ENCODE measurements around the gene MNX1.
A peak's percentile ranks its signal among the peaks of the same experiment; 100 is the strongest.

The MNX1 gene

DNA sequence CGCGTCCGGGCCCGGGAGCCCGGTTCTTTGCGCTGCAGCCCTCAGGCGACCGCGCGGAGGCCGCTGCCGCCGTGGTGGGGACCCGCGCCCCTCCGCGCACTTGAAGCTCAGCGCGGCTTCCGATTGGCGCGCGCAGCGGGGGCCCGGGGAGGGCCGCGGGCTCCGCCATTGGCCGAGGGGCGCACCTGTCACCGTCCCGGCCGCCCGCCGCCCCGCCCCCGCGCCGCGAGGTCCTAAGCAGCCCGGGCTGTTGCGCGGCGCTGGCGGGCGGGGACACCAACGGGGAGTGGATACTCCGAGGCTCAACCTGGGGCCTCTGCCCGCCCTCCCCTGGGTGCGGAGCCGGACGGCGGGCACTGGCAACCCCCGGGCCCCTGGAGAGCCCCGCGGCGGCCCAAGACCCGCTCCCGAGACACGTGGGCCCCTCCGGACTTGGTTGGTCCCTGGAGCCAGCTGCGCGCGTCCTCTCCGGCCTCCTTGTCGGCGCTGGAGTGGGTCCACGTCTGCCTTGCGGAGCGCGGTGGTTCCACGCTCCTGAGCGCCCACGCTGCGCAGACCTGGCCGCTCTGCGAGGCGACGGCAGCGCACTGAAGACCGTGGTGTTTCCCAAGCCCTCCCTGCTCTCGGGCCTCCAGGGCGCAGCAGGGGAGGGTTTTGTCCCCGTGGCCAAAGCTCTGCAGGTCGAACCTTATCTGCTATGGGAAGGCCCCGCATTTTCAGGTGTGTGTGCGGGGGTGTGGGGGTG, at the start of gene MNX1:
MNX1 (minus strand) TSS at position 76 of the 745 bp plus-strand sequence. CDS start 313 bp downstream, outside the sequence.
- DNase-seq (ENCODE audit: low read depth in 2 of 2) = peak in 1 of 2 donors; percentile 34

DNA sequence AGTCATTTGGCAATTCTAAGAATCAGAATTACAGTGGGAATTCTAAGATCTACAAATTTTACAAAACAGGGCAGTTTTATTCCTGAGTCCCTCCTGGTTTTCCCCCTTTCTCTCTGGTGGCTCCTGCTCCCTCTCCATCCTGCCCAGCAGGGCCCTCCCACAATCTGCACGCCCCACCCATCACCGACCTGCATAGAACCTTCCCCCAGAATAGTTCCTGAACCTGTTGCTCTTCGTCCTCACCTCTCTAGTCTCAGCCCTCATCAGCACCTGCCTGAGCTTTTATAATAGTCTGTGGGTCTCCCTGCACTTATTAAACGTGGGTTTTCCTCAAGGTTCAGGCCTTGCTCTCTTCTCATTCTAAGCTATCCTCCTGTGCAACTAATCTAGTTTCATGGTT, 49.1 kb upstream of the MNX1 start:
- DNase-seq (ENCODE audit: low read depth in 2 of 2) = no peak

DNA sequence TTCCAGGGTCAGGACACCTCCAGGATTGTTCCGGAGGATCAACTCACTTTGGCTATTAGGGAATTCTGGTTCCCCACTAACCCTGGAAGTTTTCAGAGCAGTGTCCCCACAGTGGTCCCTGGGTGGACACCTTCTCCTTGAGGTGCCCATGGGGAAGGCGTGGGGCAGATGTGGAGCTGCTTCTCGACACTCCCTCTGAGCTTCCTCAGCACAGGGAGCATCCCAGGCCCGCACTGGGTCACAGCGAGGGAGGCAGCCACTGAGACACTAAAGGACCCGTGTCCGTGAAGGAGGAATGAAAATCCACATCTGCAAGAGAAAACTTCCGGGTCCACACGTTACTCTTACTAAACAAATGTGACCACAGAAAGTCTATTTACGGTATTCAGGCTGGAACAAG, 48.2 kb upstream of the MNX1 start:
- DNase-seq (ENCODE audit: low read depth in 2 of 2) = no peak

DNA sequence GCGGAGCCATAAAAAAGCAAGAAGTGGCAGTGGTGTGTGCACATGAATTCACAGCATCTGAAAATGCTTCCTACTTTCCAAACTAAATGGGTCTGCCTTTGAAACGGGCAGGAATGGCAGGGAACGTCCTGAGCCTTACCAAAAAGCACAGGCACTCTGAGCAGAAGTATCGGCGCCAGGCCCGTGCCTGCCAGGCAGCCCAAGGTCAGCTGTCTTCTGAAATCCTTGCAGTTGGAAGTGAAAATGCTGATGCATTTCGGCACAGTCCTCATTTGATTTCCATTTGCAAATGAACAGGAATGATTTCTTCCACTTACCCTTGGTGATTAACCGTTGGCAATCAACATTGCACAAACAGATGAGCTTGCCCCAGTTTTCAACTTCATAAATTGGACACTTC, 47.6 kb upstream of the MNX1 start:
- DNase-seq (ENCODE audit: low read depth in 2 of 2) = no peak

DNA sequence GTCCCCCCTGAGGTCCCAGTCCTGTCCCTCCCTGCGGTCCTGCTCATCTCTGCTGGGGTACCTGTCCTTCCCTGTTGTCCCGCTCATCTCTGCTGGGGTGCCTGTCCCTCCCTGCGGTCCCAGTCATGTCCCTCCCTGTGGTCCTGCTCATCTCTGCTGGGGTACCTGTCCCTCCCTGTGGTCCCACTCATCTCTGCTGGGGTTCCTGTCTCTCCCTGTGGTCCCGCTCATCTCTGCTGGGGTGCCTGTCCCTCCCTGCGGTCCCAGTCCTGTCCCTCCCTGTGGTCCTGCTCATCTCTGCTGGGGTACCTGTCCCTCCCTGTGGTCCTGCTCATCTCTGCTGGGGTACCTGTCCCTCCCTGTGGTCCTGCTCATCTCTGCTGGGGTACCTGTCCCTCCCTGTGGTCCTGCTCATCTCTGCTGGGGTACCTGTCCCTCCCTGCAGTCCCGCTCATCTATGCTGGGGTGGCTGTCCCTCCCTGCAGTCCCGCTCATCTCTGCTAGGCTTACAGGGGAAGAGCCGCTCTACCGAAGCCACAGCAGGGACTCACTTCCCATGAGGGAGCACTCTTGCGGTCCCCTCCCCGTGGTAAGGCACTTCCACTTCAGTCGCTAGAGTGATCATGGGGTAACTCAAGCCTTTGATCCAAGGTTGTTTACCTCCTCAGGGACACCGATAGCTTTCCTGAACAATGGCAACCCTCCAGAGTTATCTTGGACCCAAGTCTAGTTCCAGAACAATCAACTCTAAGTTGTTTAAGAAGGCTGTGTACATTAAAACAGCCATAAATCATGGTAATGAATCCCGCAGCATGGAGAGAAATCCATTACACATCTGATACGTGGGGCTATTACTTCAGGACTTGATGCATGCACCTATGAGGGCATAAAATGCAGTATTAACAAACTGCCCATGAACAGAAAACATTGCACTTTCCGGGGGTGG, 46.8 kb upstream of the MNX1 start:
- no peak for DNase-seq (ENCODE audit: low read depth in 2 of 2)

DNA sequence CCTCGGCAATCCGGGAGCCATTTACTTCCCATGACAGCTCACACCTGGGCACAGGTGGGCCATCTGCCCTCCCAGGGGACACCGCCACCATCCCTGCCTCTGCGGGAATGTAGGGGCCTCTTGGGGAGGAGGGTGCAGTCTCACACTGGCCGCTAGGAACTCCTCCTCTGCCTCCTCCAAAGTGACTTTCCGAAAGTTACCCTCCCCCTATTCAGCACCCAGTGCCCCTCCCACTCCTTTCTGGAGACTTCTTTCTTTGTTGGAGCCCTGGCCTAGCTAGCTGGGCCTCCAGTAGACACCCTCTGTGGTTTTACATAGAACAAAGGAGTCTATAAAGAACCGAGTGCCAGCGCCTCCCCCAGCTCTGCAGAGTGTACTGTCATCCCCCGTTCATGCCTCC, 45.8 kb upstream of the MNX1 start:
- no peak for DNase-seq (ENCODE audit: low read depth in 2 of 2)

DNA sequence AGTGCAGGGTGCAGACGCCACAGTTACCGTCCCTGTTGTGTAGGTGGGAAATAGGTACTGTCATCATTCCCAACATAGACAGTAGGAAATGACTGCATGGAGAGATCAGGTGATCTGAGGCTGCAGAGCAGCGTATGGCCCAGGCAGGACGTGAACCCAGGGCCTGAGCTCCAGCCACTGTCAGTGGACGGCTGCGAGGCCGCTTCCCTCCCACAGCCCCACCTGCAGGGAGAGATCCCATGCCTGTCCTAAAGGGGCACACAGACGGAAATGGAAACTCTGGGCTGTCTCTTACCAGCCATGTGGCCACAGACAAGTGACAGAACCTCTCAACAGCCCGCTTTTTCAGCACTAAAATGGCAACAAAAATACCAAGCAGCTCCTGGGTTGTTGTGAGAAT, 44.5 kb upstream of the MNX1 start:
- DNase-seq (ENCODE audit: low read depth in 2 of 2) = no peak

DNA sequence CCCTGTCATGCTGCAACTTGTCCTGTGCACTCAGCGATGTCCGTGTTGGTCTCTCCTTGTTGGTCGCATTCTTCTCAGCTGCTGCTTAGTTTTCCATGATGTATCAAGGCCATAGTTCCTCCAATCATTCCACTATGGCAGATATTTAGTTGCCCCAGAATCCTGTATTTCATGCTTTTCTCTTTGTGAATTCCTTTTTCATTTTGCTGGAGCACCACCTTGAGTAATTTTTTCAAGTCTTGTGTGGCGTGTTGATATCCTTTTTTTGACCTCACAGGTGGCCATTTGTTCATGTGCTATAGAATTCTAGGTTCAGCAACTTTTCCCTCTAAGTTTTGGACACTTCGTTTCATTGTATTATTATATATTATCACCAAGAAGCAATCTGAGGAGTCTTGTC, 42.7 kb upstream of the MNX1 start:
- no peak for DNase-seq (ENCODE audit: low read depth in 2 of 2)

DNA sequence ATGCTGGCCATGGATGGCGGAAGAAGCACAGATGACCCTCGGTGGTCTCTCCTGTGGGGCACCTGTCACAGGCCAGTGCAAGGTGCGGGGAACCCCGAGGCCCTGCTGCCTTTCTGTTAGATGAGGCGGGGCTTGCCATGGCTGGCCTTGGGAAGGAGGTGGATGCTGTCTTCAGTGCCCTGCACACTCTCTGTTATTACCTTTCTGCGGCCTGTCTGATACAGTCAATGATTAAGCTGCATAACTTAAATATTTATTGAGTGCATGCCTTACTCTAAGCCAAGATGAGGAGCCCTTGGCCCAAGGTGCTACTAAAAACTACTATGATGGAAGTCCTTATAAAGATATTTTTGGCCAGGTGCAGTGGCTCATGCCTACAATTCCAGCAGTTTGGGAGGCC, 36.7 kb upstream of the MNX1 start:
- no peak for DNase-seq (ENCODE audit: low read depth in 2 of 2)

DNA sequence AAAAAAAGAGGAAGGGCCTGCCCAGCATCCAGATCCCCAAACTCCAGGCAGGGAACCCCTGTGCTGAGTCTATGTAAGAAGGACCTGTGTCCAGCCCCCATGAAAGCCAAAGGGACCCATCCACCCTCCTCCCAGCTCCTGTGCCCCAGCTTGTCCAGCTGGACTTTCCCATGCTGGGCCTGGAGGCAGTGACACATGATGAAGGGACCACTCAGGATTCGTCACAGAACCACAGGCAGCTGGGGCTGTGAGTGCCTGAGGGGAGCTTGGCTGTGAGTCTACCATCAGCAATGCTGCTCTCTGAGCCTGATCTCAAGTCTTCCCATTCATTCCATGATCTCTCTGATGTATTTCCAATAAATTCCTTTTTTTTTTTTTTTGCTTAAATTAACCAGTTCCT, 36.2 kb upstream of the MNX1 start:
- no peak for DNase-seq (ENCODE audit: low read depth in 2 of 2)

DNA sequence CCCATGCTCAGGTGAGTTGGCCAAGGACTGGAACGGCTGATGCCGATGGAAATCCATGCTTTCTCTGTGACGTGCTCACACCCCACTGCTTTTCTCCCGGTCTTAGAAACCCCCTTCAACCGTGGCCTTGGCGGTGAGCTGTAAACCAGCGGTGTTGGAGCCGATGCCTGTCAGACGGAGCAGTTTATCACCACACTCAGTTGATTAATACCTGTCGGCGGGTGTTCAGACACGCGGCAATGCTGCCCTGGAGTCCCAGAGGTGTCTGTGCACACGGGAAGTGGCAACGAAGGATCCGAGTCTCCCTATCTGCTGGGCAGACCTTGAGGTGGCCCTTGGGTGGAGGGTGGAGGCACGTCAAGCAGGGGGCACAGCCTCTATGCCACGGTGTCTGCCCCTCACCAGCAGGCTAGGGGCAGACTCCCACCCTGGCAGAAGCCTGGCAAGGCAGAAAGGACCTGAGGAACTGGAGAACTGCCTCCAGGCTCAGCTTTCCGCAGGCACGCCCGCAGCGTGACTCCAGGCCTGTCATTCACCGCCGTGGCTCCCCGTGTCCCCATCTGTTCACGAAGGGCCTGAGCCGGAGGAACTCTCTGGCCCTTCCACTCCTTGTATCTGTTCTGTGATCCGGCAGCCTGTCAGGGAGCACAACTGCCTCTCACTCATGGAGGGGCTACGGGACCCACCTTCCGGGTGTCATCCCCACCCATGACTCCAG, 34.6 kb upstream of the MNX1 start:
- no peak for DNase-seq (ENCODE audit: low read depth in 2 of 2)

DNA sequence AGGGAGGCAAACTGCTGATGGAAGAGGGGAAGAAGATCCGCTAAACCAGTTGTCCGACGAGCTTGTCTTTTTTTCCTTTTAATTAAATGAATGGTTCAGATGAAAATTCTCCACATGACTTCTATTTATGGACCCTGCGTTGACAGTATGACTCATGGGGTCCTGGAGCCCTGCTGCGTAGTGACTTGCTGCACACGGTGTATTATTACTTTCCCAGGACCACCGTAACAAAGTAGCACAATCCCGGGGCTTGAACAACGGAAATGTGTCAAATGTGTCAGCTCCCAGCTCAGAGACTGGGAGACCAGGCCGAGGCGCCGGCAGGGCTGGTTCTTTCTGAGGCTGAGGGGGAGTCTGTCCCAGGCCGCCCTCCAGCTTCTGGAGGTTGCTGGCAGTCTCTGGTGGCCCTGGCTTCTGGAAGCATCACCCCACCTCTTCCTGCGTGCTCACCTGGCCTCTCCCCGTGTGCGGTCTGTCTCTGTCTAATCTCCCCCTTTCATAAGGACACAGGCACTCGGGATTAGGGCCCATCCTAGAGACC, 33.8 kb upstream of the MNX1 start:
- DNase-seq (ENCODE audit: low read depth in 2 of 2) = no peak

DNA sequence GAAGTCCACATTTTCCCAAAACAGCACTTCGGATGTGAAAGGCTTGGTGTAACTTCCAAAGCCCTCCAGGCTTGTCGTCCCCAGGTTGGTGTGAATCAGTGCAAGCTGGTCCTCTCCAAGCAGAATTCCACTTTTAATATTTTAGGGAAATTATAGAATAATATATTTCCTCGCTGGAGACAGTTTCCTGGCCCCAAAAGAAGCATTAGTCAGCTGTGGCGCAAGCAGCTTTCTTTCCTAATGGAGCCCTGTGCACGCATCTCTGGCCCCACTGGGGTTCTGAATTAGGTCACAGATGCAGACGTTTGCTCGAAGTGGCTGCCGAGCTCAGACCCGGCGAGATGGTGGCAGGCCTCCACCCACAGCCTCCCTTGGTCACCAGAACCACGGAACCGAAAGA, 33.3 kb upstream of the MNX1 start:
- no peak for DNase-seq (ENCODE audit: low read depth in 2 of 2)

DNA sequence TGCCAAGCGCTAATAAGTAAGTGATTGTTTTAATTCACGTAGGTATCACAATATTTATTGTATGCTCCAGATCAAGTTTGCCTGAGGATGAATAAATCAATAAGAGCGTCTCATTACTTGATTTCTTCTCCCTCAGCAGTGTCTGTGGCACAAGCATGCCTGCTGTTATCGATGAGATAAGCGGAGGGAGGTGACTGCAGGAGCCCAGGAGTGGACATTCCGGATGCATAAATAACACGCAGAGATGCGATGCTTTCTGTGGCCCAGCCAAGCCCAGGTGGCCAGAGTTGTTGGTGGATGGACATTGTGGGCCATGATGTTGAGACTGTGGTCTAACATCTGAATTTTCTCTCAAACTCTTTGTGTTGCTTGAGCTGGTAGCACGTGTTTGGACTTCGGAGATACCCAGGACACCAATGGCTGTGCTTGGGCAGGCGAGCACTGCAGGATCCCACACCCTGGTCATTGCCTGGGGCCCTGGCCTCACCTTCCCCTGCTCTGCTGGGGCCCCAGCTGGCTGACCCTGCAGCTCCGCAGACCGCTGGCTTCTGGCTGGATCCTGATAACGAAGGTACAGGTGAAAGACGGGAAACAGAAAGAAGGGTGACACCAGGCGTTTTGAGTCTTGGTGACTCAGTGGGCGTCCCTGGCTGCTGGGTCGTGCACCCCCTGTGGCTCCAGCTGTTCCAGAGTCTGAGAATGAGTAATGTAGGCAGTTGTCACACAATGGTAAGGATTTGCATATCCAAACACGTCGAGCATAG, 31.2 kb upstream of the MNX1 start:
- DNase-seq (ENCODE audit: low read depth in 2 of 2) = no peak

DNA sequence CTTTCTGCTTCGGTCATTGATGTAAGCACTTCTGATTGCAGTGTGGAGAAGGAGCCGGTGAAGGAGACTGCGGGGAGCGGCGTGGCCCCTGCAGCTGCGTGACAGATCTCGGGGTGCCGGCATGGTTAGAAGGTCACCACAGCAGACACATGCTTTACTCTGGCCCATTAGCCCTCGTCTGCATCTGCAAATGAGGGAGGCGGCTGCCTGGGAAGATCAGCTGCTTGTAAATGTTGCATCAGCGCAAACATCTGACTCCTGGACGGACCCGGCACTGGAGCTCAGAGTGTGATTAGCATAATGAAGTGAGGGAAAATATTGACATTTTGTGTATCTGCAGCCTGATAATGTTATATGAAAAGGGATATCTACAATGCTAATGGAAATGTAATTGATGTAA, 30.5 kb upstream of the MNX1 start:
- no peak for DNase-seq (ENCODE audit: low read depth in 2 of 2)

DNA sequence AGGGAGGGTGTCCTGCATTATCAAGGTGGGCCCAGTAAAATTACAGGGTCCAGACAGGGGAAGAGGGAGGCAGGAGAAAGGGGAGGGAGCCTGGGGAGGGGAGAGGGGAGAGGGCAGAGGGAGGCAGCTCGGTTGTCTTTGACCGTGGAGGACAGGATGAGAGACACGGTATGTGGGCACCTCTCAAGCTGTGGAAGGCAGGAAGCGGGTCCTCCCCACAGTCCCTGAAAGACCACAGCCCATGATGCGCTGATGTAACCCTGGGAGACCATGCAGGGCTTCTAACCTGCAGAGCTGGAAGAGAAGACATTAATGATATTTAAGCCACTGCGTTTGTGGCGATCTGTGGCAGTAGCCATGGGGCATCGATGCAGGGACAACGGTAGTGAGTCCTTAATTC, 27.2 kb upstream of the MNX1 start:
- DNase-seq (ENCODE audit: low read depth in 2 of 2) = no peak

DNA sequence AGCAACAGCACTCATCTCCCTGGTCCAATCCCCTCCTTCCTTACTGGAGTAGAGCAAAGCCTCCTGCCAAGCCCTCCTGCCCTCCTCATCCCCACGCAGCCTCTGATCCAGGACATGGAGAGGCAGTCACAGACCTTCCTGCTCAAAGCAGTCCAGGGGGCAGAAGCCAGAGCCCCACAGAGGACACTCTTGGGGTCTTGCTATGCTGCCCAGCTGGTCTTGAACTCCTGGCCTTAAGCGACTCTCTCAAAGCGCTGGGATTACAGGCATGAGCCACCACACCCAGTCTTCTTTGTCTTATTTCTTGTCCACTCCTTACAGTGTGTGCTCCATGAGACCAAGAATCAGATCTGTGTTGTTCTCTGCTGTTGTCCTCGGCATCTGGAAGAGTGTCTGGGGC, 26.6 kb upstream of the MNX1 start:
- DNase-seq (ENCODE audit: low read depth in 2 of 2) = no peak

DNA sequence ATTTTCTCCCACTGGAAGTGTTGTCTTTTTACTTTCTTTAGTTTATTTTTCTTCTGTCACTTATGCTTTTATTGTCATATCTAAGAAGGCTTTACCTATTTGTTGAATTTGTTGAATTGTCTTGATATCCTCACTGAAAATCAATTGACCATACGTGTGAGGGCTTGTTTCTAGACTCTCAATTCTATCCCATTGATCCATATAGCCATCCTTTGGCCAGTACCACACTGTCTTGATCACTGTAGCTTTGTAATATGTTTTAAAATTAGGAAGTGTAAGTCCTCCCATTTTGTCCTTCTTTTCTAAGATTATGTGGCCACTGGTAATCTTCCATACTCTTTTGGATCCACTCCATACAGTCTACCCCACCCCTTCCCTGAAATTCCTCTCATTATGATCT, 25.5 kb upstream of the MNX1 start:
- no peak for DNase-seq (ENCODE audit: low read depth in 2 of 2)

DNA sequence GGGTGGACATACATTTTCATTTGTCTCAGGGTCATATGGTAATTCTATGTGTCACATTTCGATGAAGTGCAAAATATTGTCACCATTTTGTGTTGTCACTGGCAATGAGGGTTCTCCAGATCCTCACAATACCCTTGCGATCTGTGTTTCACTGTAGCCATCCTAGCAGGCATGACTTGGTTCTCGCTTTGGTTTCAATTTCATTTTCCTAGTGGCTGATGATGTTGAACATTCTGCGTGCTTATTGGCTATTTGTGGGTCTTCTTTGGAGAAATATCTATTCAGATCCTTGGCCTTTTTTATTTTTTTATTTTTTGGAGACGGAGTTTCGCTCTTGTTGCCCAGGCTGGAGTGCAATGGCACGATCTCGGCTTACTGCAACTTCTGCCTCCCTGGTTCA, 24.8 kb upstream of the MNX1 start:
- DNase-seq (ENCODE audit: low read depth in 2 of 2) = no peak

DNA sequence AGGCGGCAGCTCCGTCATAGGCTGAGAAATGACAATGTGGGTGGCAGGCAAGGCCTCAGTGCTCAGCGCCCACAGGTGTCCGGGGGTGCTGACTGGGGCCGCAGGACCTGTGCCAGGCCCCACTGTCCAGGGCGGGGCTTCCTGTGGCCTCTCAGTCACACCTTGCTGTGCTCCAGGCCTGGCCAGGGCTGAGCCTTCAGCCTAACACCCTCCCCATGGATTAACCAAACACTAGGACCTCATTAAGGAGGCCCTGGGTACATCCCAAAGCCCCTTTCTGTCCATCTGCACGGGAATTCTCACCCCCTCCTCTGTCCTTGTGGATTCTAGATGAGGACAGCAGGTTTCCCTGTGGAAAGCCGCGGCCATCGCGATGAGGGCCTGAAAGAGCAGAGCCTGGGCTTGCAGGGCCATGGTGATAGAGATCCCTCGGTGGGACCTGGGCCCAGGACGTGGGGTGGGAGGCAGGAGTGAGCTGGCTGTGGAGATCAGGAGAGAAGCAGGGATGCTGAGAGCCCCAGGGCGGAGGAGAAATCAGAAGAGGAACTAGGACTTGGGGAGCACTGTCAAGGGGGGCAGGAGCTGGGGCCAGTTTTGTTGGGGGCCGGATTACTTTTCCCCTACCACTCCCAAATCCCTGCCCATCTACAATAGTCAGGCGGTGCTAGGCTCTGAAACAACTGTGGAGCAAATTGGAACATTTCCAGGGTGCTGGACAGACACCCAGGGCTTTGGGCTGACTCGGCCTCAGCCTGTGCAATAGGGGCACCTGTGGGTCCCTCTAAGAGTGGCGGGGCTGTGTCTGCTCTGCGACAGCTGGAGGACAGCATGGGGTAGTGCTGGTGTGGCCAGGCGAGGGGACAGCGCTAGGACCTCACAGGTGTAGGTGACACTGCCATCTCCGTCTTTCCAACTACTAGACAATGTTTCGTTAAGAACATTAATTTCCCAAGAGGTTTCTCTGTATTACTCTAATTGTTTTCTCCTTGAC, 23.3 kb upstream of the MNX1 start:
- no peak for DNase-seq (ENCODE audit: low read depth in 2 of 2)
